Uterus (tissue), 4 donors: ENCODE results near the gene CFAP300. TPM values are rescaled to one million over a fixed set of nuclear protein-coding genes. Genes with fewer than 3 reads are reported as not detected.

ENCODE experiments used
- DNase-seq, 2 donors: peaks; one replicate each; pipeline ENCODE4 v3.0.0-alpha.2; 2019 to 2020
- H3K27ac ChIP-seq, 2 donors: fragments of 200-600 bp; sonication (generic); 1 replicate in 1 of 2; 2 replicates in 1 of 2; pipeline ENCODE4 v1.5.1; 2016 to 2018
- H3K27me3 ChIP-seq, 2 donors: fragments of 200-600 bp; sonication (generic); one replicate each; pipeline ENCODE4 v1.5.1; 2018 to 2019; ENCODE audit warnings: control low read depth in 1 of 2
- H3K36me3 ChIP-seq, 2 donors: fragments of 200-600 bp; sonication (generic); one replicate each; pipeline ENCODE4 v1.5.1; 2019; ENCODE audit warnings: control low read depth in 1 of 2
- H3K4me1 ChIP-seq, 2 donors: fragments of 200-600 bp; sonication (generic); one replicate each; pipeline ENCODE4 v1.5.1; 2018 to 2019; ENCODE audit warnings: control low read depth in 1 of 2
- H3K4me3 ChIP-seq, 2 donors: fragments of 200-600 bp; sonication (generic); 1 replicate in 1 of 2; 2 replicates in 1 of 2; pipeline ENCODE4 v1.5.1; 2018 to 2019; ENCODE audit warnings: mild to moderate bottlenecking in 1 of 2
- H3K9me3 ChIP-seq, 2 donors: fragments of 200-600 bp; sonication (generic); one replicate each; pipeline ENCODE4 v1.5.1; 2019; ENCODE audit warnings: control low read depth in 1 of 2
- CTCF ChIP-seq, 4 experiments: fragments of 200-600 bp in 2 of 4; fragments of 450-650 bp in 2 of 4; sonication (generic) in 2 of 4; IDR thresholded peaks; one replicate each; pipeline ENCODE4 v1.5.1; 2016 to 2019; ENCODE audit warnings: antibody characterized with exemption in 4 of 4, mild to moderate bottlenecking in 2 of 4, moderate library complexity in 1 of 4
- POLR2A ChIP-seq, 2 donors: fragments of 450-650 bp; IDR thresholded peaks; one replicate each; pipeline ENCODE4 v1.6.1; 2016; ENCODE audit warnings: antibody characterized with exemption in 2 of 2, mild to moderate bottlenecking in 1 of 2, moderate library complexity in 1 of 2
- intact Hi-C: fragments of 100-400 bp; cut with DNase I; formaldehyde crosslinking; loops from one replicate; pipeline ENCODE4 v1.15.1; 2023; ENCODE audit warnings: low total_unique reads
- total RNA-seq, 4 donors: library from RNA; depleted of rRNA in 3 of 4; stranded (reverse); fragments of >200 nt in 3 of 4; gene quantifications; one replicate each; pipeline versions ENCODE4 v1.1.0 to v1.2.4, GENCODE V29; 2014 to 2023
- donor health status: DM: yes; HTN: yes; CAD: no.

The CFAP300 gene
- total RNA-seq, 4 donors from 2014 or later: 0.26 to 8.4 (median 4.3) TPM

GRCh38 chr11:102085864-102086551 is 38.8 kb downstream of the CFAP300 start:
- DNase-seq: no peak
- intact Hi-C loops: no loop called here
- Histone ChIP-seq H3K36me3 (no peaks in the 10 kb centered on the region), H3K9me3 (no peaks in the 10 kb centered on the region), H3K4me3 (no peak overlapping the region), H3K27me3 (no peaks in the 10 kb centered on the region), H3K27ac (no peak overlapping the region), H3K4me1 (no peaks in the 10 kb centered on the region)
- TF ChIP-seq POLR2A (IDR thresholded peaks at IDR 0.05) (no peak), CTCF (IDR thresholded peaks at IDR 0.05) (no peak)

GRCh38 chr11:102097186-102097585 is 49.9 kb downstream of the CFAP300 start:
- intact Hi-C loops: no loop called here
- Histone ChIP-seq H3K36me3 (no peaks in the 10 kb centered on the region), H3K27me3 (no peaks in the 10 kb centered on the region), H3K4me3 (no peak overlapping the region), H3K9me3 (no peaks in the 10 kb centered on the region), H3K4me1 (no peaks in the 10 kb centered on the region), H3K27ac (no peak overlapping the region)
- no peak for TF ChIP-seq CTCF (IDR thresholded peaks at IDR 0.05)
- TF ChIP-seq POLR2A (IDR thresholded peaks at IDR 0.05): no peak
- DNase-seq: no peak

- TF ChIP-seq CTCF (IDR thresholded peaks at IDR 0.05): no peak
- TF ChIP-seq POLR2A (IDR thresholded peaks at IDR 0.05): no peak
- intact Hi-C loops: no loop called here
- no peaks in the 10 kb centered on the region for H3K27me3 ChIP-seq
Observed at GRCh38 chr11:102099755-102100154, 52.5 kb downstream of the CFAP300 start.

GRCh38 chr11:102108734-102109440 is 61.6 kb downstream of the CFAP300 start:
- Histone ChIP-seq H3K27me3 (no peaks in the 10 kb centered on the region), H3K4me3 (no peak overlapping the region), H3K4me1 (no peaks in the 10 kb centered on the region), H3K27ac (peak overlapping the region; percentile 98 to 99), H3K9me3 (no peaks in the 10 kb centered on the region), H3K36me3 (no peaks in the 10 kb centered on the region)
- intact Hi-C loops: no loop called here
- TF ChIP-seq POLR2A (IDR thresholded peaks at IDR 0.05) (no peak), CTCF (IDR thresholded peaks at IDR 0.05) (no peak)
- DNase-seq: no peak

More at GRCh38 chr11:102099755-102100154, 52.5 kb downstream of the CFAP300 start:
- Histone ChIP-seq H3K4me1 (no peaks in the 10 kb centered on the region), H3K4me3 (no peak overlapping the region), H3K9me3 (no peaks in the 10 kb centered on the region), H3K36me3 (no peaks in the 10 kb centered on the region), H3K27ac (no peak overlapping the region)
- no peak for DNase-seq
